GM10248 (cell line): ENCODE results near the gene LFNG.

Experiments
- CTCF ChIA-PET: fragments of 300-600 bp; sonication (Branson Sonifier 250); formaldehyde crosslinking; extraction: SDS; loops from one replicate; lab custom pipeline; 2021; ENCODE audit warnings: antibody characterized with exemption; lab: Yijun Ruan, JAX
- POLR2A ChIA-PET: fragments of 350-650 bp; sonication (Branson Sonifier 250); formaldehyde crosslinking; extraction: SDS; loops from one replicate; lab custom pipeline; 2020; ENCODE audit warnings: antibody characterized with exemption; lab: Yijun Ruan, JAX
- DNase-seq: peaks from one replicate; pipeline ENCODE4 v3.0.0; 2012; ENCODE audit errors: extremely low spot score
- CTCF ChIP-seq: IDR thresholded peaks from 2 replicates; pipeline ENCODE4 v1.5.1; 2012; ENCODE audit warnings: mild to moderate bottlenecking, low read depth; ENCODE audit errors: extremely low read depth, missing control alignments, control extremely low read depth

LFNG gene

GRCh38 chr7:2523461-2523936 lies 3.9 kb downstream of the LFNG start:
- DNase-seq: no peak
- ChIA-PET CTCF (no interaction called here), POLR2A (no interaction called here)
- TF ChIP-seq CTCF: no peak

GRCh38 chr7:2523941-2524807 lies 4.6 kb downstream of the LFNG start:
- POLR2A ChIA-PET: no interaction called here
- no peak for TF ChIP-seq CTCF
- DNase-seq: no peak
- CTCF ChIA-PET: no interaction called here

- ChIA-PET CTCF (no interaction called here), POLR2A (no interaction called here)
- no peak for TF ChIP-seq CTCF
- DNase-seq: no peak
Observed at GRCh38 chr7:2524808-2525657, 5.5 kb downstream of the LFNG start.

GRCh38 chr7:2525658-2526630 lies 6.4 kb downstream of the LFNG start:
- no peak for DNase-seq
- CTCF ChIA-PET: interaction anchor here (1.6 to 2.0 kb wide), 2 partner anchors 14 to 75 kb away, joined by 4 read pairs; no protein-coding TSS in a partner anchor
- no peak for TF ChIP-seq CTCF
- POLR2A ChIA-PET: no interaction called here

- ChIA-PET POLR2A (no interaction called here), CTCF (interaction anchor here (1.6 to 2.0 kb wide), 2 partner anchors 13 to 76 kb away, joined by 4 read pairs; no protein-coding TSS in a partner anchor)
- TF ChIP-seq CTCF: no peak
- no peak for DNase-seq
Observed at GRCh38 chr7:2526659-2527504, 7.3 kb downstream of the LFNG start.
